ENCODE results near the gene GPX5. TPM values are rescaled to one million over a fixed set of nuclear protein-coding genes. Genes with fewer than 3 reads are reported as not detected.
"Not testable (repeated sequence)": the region's sequence is repeated elsewhere in the genome, so short reads cannot be mapped to it uniquely, and the experiment has no call there.

Gene GPX5
- total RNA-seq, 1 donor from 2014 or later, result not detected

DNA sequence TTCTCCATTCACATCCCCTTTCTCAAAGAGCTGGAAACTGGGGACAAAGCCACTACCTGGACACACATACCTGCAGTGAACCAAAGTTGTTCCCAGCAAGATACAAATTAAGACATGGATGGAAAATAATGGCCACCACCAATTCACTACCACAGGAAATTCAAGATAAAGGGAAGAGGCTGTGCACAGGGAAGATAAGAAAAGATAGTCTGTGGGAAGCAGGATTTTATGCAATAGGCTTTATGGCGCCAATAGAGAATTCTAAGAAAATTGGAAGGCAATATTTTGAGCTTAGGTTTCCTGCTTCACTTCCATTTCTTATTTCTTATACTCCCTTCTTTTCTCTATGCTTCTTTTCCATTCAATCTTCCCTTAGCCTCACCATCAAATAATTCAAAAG is 19.9 kb upstream of the GPX5 start:
- no peaks in the 10 kb centered on the region for H3K9me3 Mint-ChIP-seq
- DNase-seq (ENCODE audit: low read depth, low spot score), result no peak
- H3K27ac Mint-ChIP-seq (ENCODE audit: unreplicated experiment), result no peak overlapping the region
- no peak overlapping the region for H3K4me3 Mint-ChIP-seq
- TF ChIP-seq, protein P1, sequence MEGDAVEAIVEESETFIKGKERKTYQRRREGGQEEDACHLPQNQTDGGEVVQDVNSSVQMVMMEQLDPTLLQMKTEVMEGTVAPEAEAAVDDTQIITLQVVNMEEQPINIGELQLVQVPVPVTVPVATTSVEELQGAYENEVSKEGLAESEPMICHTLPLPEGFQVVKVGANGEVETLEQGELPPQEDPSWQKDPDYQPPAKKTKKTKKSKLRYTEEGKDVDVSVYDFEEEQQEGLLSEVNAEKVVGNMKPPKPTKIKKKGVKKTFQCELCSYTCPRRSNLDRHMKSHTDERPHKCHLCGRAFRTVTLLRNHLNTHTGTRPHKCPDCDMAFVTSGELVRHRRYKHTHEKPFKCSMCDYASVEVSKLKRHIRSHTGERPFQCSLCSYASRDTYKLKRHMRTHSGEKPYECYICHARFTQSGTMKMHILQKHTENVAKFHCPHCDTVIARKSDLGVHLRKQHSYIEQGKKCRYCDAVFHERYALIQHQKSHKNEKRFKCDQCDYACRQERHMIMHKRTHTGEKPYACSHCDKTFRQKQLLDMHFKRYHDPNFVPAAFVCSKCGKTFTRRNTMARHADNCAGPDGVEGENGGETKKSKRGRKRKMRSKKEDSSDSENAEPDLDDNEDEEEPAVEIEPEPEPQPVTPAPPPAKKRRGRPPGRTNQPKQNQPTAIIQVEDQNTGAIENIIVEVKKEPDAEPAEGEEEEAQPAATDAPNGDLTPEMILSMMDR (conservative IDR thresholded peaks at IDR 0.05), result no peak
- peaks cover 12% of the 10 kb centered on the region for H3K4me1 Mint-ChIP-seq
- no peaks in the 10 kb centered on the region for H3K36me3 Mint-ChIP-seq (ENCODE audit: low read depth)
- H3K27me3 Mint-ChIP-seq (ENCODE audit: low read depth), result no peaks in the 10 kb centered on the region

DNA sequence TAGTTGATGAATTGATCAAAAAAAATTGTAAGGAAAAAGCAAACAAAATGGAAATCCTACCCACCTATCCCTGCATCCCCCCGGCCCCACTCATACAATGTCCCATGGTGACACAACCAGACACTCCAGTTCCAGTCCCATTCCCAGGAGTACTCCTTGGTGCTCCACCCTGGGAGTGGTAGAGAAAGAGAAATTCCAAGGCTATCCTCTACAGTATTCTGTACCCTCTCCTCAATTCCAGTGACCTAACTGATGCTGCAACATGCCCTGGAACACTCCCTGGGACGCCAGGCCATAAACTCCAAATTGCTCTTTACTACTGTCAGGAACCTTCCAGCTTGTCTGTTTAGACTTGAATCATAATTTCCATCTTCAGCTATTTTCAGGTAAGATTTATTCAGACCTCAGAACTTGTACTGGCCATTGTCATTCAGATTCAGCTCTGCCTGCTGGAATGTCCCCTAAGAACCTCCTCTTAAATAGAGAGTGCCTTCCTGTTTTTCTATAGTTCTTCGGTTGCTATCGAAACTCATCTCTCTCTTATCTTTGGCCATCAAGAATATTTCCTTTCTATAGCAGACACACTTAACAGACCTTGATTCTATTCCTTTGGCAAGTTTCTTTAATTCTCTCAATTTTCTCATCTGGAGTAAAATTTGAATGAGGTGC is 18.7 kb upstream of the GPX5 start:
- H3K27me3 Mint-ChIP-seq (ENCODE audit: low read depth), result no peaks in the 10 kb centered on the region
- no peak overlapping the region for H3K27ac Mint-ChIP-seq (ENCODE audit: unreplicated experiment)
- H3K4me3 Mint-ChIP-seq, result no peak overlapping the region
- peaks cover 12% of the 10 kb centered on the region for H3K4me1 Mint-ChIP-seq
- no peaks in the 10 kb centered on the region for H3K9me3 Mint-ChIP-seq
- TF ChIP-seq, protein P1 (conservative IDR thresholded peaks at IDR 0.05), result no peak
- no peaks in the 10 kb centered on the region for H3K36me3 Mint-ChIP-seq (ENCODE audit: low read depth)
- DNase-seq (ENCODE audit: low read depth, low spot score), result no peak

DNA sequence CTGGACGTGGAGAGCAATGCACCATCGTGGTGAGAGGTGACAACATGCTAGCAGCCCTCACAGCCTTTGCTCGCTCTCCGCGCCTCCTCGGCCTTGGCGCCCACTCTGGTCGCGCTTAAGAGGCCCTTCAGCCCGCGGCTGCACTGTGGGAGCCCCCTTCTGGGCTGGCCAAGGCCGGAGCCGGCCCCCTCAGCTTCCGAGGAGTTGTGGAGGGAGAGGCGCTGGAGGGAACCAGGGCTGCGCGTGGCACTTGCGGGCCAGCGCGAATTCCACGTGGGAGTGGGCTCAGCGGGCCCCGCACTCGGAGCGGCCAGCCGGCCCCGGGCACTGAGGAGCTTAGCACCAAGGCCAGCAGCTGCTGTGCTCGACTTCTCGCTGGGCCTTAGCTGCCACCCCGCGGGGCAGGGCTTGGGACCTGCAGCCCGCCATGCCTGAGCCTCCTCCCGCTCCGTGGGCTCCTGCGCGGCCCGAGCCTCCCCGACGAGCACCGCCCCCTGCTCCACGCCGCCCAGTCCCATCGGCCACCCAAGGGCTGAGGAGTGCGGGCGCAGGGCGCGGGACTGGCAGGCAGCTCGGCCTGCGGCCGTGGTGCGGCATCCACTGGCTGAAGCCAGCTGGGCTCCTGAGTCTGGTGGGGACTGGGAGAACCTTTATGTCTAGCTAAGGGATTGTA is 13.9 kb upstream of the GPX5 start:
- Mint-ChIP-seq H3K27ac (ENCODE audit: unreplicated experiment) (no peak overlapping the region), H3K4me3 (no peak overlapping the region), H3K4me1 (peaks cover 6% of the 10 kb centered on the region), H3K9me3 (no peaks in the 10 kb centered on the region), H3K27me3 (ENCODE audit: low read depth) (peaks cover 6% of the 10 kb centered on the region), H3K36me3 (ENCODE audit: low read depth) (no peaks in the 10 kb centered on the region)
- DNase-seq (ENCODE audit: low read depth, low spot score), result no peak
- TF ChIP-seq, protein P1 (conservative IDR thresholded peaks at IDR 0.05), result no peak

DNA sequence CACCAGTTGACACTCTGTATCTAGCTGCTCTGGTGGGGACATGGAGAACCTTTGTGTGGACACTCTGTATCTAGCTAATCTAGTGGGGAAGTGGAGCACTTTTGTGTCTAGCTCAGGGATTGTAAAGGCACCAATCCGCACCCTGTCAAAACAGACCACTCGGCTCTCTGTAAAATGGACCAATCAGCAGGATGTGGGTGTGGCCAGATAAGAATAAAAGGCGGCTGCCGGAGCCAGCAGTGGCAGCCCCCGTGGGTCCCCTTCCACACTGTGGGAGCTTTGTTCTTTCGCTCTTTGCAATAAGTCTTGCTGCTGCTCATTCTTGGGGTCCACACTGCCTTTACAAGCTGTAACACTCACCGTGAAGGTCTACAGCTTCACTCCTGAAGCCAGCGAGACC is 13.3 kb upstream of the GPX5 start:
- not testable (repeated sequence) for DNase-seq (ENCODE audit: low read depth, low spot score); H3K4me1 Mint-ChIP-seq; H3K4me3 Mint-ChIP-seq; H3K27me3 Mint-ChIP-seq (ENCODE audit: low read depth); H3K9me3 Mint-ChIP-seq; H3K36me3 Mint-ChIP-seq (ENCODE audit: low read depth); H3K27ac Mint-ChIP-seq (ENCODE audit: unreplicated experiment)

DNA sequence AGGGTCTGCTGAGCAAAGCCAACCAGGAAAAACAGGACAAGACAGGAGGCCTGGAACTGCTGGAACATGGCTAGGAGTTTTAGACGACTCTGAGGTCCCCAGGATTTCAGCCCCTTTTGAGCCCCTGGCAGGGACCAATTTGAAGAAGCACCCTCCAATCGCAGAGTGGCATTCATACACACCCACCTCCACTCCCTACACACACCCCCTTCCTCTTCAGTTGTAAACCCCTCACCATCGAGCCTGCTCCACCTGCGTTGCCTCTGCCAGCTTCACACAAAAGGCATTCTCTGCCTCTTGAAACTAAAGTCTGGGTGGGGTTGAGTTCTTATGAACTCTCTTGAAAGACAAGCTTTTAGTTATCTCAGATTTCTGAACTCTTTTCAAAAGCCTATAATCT is 10.0 kb upstream of the GPX5 start, which contains the start of gene GPX6:
Gene GPX6, minus strand, starts transcription at position 118 of the 400 bp plus-strand sequence. Its CDS starts 50 bp downstream, at position 68.
- DNase-seq (ENCODE audit: low read depth, low spot score), result no peak
- Mint-ChIP-seq H3K9me3 (no peaks in the 10 kb centered on the region), H3K4me3 (no peak within 1 kb of the TSS), H3K4me1 (no peaks in the 10 kb centered on the region), H3K36me3 (ENCODE audit: low read depth) (no peaks in the 10 kb centered on the region), H3K27ac (ENCODE audit: unreplicated experiment) (no peak within 1 kb of the TSS), H3K27me3 (ENCODE audit: low read depth) (peaks cover 23% of the 10 kb centered on the region)
- TF ChIP-seq, protein P1 (conservative IDR thresholded peaks at IDR 0.05), result no peak

DNA sequence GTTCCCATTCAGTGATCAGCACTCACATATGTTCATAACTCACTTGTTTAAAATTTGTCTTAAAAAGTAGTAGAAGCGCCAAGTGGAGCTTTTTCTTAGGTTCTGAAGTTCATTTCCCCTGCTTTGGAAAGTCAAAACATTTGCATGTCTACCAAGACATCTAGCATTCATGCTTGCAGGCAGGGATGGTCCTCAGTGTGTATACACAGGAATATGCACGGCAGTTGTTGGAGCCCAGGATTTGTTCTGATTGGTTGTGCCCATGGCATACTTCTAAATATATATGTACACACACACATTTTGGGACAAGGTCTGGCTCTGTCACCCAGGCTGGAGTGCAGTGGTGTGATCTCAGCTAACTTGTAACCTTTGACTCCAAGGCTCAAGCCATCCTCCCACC is 7.7 kb upstream of the GPX5 start:
- H3K4me3 Mint-ChIP-seq, result no peak overlapping the region
- H3K27ac Mint-ChIP-seq (ENCODE audit: unreplicated experiment), result no peak overlapping the region
- no peaks in the 10 kb centered on the region for H3K9me3 Mint-ChIP-seq
- H3K4me1 Mint-ChIP-seq, result peaks cover 8% of the 10 kb centered on the region
- no peaks in the 10 kb centered on the region for H3K36me3 Mint-ChIP-seq (ENCODE audit: low read depth)
- DNase-seq (ENCODE audit: low read depth, low spot score), result no peak
- TF ChIP-seq, protein P1 (conservative IDR thresholded peaks at IDR 0.05), result no peak
- H3K27me3 Mint-ChIP-seq (ENCODE audit: low read depth), result peaks cover 23% of the 10 kb centered on the region

Data from neural crest cell (in vitro differentiated cells).